Measurements from ENCODE around the gene LTBP1. TPM values are rescaled to one million over a fixed set of nuclear protein-coding genes. Genes with fewer than 3 reads are reported as not detected.

The LTBP1 gene
- total RNA-seq, 2 experiments from 2014 or later, result 61.1 to 82.6 TPM

- Histone ChIP-seq H3K9me3 (ENCODE audit: low read length) (no peaks in the 10 kb centered on the region), H4K20me1 (ENCODE audit: insufficient read depth, low read length) (no peaks in the 10 kb centered on the region), H3K27ac (ENCODE audit: low read depth, low read length, poor library complexity, severe bottlenecking) (no peak overlapping the region), H3K4me2 (ENCODE audit: low read length) (no peak overlapping the region), H3K4me1 (ENCODE audit: insufficient read depth, low read length, poor library complexity, severe bottlenecking) (no peaks in the 10 kb centered on the region), H3K4me3 (ENCODE audit: low read depth, low read length, poor library complexity, severe bottlenecking) (no peak overlapping the region), H3K79me2 (ENCODE audit: insufficient read depth, low read depth, low read length) (no peaks in the 10 kb centered on the region), H3K36me3 (ENCODE audit: insufficient read depth, low read length) (no peaks in the 10 kb centered on the region), H2AFZ (ENCODE audit: low read length) (no peak overlapping the region), H3K9me2 (ENCODE audit: insufficient read depth, low read length) (no peaks in the 10 kb centered on the region)
- ChIA-PET CTCF (ENCODE audit: unreplicated experiment) (interaction anchor here (0.6 kb wide), 1 partner anchor 46 kb away, joined by 5 read pairs; no protein-coding TSS in a partner anchor), POLR2A (interaction anchor here (1.6 kb wide), 1 partner anchor 31 kb away, joined by 5 read pairs; no protein-coding TSS in a partner anchor)
- BruUV-seq (replicated peaks), result no TSS peak
- no peak for DNase-seq (ENCODE audit: low spot score)
- intact Hi-C loops (cut with micrococcal nuclease; ENCODE audit: unreplicated experiment), result no loop called here
- no peak for TF ChIP-seq EZH2phosphoT487 (IDR thresholded peaks at IDR 0.05; ENCODE audit: borderline replicate concordance, low read depth, low read length)
- no peak for TF ChIP-seq CTCF (conservative IDR thresholded peaks at IDR 0.05; ENCODE audit: low read length)
These were observed 486.1 kb downstream of the LTBP1 start for GRCh38 chr2:33432871-33433270.

GRCh38 chr2:33433279-33434235, 486.8 kb downstream of the LTBP1 start:
- no peak overlapping the region for H2AFZ ChIP-seq (ENCODE audit: low read length)
- H3K4me2 ChIP-seq (ENCODE audit: low read length), result no peak overlapping the region
- TF ChIP-seq EZH2phosphoT487 (IDR thresholded peaks at IDR 0.05; ENCODE audit: borderline replicate concordance, low read depth, low read length) (no peak), CTCF (conservative IDR thresholded peaks at IDR 0.05; ENCODE audit: low read length) (no peak)
- H3K4me3 ChIP-seq (ENCODE audit: low read depth, low read length, poor library complexity, severe bottlenecking), result no peak overlapping the region
- DNase-seq (ENCODE audit: low spot score), result no peak
- no peaks in the 10 kb centered on the region for H3K4me1 ChIP-seq (ENCODE audit: insufficient read depth, low read length, poor library complexity, severe bottlenecking)
- CTCF ChIA-PET (ENCODE audit: unreplicated experiment), result interaction anchor here (0.6 kb wide), 1 partner anchor 193 kb away, joined by 4 read pairs; no protein-coding TSS in a partner anchor
- intact Hi-C loops (cut with micrococcal nuclease; ENCODE audit: unreplicated experiment), result no loop called here
- H3K27ac ChIP-seq (ENCODE audit: low read depth, low read length, poor library complexity, severe bottlenecking), result no peak overlapping the region
- H3K79me2 ChIP-seq (ENCODE audit: insufficient read depth, low read depth, low read length), result no peaks in the 10 kb centered on the region
- H4K20me1 ChIP-seq (ENCODE audit: insufficient read depth, low read length), result no peaks in the 10 kb centered on the region
- BruUV-seq (replicated peaks), result no TSS peak
- H3K36me3 ChIP-seq (ENCODE audit: insufficient read depth, low read length), result no peaks in the 10 kb centered on the region
- POLR2A ChIA-PET, result interaction anchor here (1.6 kb wide), 1 partner anchor 32 kb away, joined by 5 read pairs; no protein-coding TSS in a partner anchor
- no peaks in the 10 kb centered on the region for H3K9me3 ChIP-seq (ENCODE audit: low read length)
- no peaks in the 10 kb centered on the region for H3K9me2 ChIP-seq (ENCODE audit: insufficient read depth, low read length)

- H3K9me3 ChIP-seq (ENCODE audit: low read length), result no peaks in the 10 kb centered on the region
- H3K36me3 ChIP-seq (ENCODE audit: insufficient read depth, low read length), result no peaks in the 10 kb centered on the region
- no peak overlapping the region for H3K4me3 ChIP-seq (ENCODE audit: low read depth, low read length, poor library complexity, severe bottlenecking)
- DNase-seq (ENCODE audit: low spot score), result no peak
- H3K79me2 ChIP-seq (ENCODE audit: insufficient read depth, low read depth, low read length), result no peaks in the 10 kb centered on the region
- no peaks in the 10 kb centered on the region for H3K9me2 ChIP-seq (ENCODE audit: insufficient read depth, low read length)
- H3K4me1 ChIP-seq (ENCODE audit: insufficient read depth, low read length, poor library complexity, severe bottlenecking), result no peaks in the 10 kb centered on the region
- CTCF ChIA-PET (ENCODE audit: unreplicated experiment), result no interaction called here
- intact Hi-C loops (cut with micrococcal nuclease; ENCODE audit: unreplicated experiment), result no loop called here
- POLR2A ChIA-PET, result no interaction called here
- H4K20me1 ChIP-seq (ENCODE audit: insufficient read depth, low read length), result no peaks in the 10 kb centered on the region
- no TSS peak for BruUV-seq (replicated peaks)
- H3K4me2 ChIP-seq (ENCODE audit: low read length), result no peak overlapping the region
- no peak overlapping the region for H2AFZ ChIP-seq (ENCODE audit: low read length)
- no peak overlapping the region for H3K27ac ChIP-seq (ENCODE audit: low read depth, low read length, poor library complexity, severe bottlenecking)
- no peak for TF ChIP-seq CTCF (conservative IDR thresholded peaks at IDR 0.05; ENCODE audit: low read length)
- no peak for TF ChIP-seq EZH2phosphoT487 (IDR thresholded peaks at IDR 0.05; ENCODE audit: borderline replicate concordance, low read depth, low read length)
These were observed 488.8 kb downstream of the LTBP1 start for GRCh38 chr2:33435518-33435917.
